GM18526 (cell line): Measurements from ENCODE around the gene TCF4.

ENCODE experiments used
- POLR2A ChIP-seq: IDR thresholded peaks from 3 replicates; pipeline ENCODE4 v1.6.1; 2011; ENCODE audit not compliant: insufficient read length; ENCODE audit errors: extremely low read depth

The TCF4 gene

DNA sequence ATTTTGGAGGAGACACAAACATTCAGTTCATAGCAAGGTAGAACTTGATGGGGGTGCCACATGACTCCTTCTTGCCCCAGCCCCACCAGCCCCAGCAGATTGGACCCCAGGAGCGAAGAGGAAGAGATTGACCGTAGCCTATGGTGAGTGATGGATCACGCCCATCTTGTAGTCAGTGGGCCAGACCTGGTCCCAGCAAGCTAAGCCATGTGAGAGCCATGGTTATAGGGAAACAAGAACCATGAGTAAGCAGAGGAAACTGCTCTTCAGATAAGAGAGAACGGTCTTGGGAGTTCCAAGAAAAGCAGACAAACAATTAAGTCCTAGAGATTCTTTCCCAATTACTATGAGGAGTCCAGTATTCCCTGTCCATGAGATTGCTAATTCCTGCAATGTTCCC, 4.6 kb upstream of the TCF4 start:
- no peak for TF ChIP-seq POLR2A

DNA sequence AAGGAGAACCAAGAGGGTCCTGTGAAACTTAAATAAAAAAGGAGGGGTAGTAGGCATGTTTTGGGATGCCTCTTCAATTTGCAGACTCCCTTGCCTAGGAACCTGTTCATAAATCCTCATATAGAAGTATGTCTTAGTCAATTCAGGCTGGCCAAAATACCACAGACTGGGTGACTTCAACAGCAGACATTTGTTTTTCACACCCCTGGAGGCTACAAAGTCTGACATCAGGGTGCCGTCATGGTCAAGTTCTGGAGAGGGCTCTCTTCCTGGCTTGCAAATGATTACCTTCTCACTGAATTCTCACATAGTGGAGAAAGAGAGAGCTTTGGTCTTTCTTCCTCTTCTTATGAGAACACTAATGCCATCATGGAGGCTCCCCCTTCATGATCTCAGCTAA, 4.1 kb upstream of the TCF4 start:
- TF ChIP-seq POLR2A, result no peak

DNA sequence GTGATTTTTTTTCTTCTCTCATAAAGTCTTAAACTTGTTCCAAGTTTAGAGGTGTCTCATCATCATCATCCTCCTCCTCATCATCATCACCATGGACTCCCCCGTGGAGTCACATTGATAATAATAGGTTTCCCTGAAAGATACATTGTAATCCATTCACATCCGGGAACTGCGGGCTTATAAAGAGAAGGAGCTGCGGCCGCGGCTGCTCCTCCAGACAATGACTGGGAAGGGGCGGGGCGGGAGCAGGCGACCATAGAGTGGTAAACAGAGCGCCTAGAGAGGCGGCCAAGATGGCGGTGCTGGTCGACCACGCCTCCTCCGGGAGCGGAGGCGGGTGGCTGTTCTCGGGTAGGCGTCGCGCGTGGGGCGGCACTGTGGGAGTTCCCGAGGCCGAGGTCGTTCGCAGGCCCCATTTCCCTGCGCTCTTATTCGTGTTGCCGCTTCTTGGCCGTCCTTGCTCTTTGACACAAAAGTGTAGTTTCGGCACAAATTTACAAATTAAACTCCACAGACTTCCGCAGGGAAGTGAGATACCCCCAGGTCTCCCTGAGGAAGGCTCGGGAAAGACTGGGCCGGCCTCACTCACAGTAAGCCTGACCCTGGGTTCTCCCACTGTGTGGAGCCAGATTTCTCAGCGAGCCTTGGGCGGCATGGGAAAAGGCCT, 1.8 kb upstream of the TCF4 start:
- TF ChIP-seq POLR2A, result peak; percentile 57

DNA sequence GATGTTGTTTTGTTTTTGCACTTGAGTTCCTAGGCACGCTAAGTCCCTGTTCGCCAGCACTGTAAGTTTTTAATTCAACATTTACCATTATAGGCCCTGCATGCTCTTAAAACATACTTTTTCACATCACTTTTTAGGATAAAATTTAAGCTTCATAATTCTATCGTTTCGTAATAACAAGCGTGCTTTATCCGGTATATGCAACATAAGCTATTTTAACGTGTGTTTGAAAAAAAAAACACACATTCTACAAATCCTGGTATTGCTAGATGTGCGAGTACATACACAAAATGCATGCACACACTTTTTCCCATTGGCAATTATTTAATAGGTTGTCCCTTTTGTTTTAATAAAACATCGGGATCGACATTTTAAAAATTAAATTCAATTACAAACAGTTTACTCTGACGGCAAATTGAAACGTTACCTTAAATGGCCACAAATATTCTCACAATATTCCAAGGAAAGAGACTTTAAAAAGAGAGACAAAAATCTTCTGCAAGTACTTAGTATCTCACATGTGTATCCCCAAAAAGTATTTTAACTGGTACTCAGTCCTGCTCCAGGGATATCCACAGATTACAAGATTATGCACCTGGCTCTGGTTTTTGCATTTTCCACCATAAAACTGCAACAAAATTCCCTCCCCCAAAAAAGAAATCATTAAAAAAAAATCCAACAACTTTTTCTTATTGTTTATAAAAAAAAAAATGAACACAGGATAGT, 1.0 kb upstream of the TCF4 start:
- no peak for TF ChIP-seq POLR2A

DNA sequence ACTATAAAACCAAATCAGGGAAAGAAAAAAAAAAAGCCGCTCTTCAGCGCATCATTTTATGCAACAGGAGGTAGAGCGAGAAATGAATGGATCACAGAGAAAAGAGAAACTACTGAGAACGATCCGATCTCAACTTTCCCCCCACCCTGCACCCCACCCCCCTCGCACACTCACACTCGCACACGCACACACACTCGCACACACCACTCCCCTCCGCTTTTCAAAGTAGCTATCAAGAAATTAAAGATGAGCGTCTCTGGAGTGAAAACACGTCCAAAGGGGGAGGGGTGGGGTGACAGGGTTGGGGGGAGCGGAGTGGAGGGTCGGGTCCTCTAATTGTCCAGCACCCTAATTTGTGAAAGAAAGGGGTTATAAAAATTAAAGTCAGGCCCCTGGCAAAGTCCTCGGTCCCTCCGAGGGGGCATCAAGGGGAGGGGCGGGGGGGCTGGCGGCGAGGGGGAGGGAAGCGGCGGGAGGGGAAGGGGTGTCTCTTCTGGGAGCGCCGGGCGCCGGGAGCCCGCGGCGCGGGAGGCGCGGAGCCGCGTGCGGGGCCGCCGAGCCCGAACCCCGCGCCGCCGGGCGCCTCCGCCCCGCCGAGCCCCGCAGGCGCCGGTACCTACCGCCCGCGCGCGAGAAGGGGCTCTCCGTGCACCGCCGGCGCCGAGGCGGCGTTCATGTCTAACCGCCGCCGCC, 428 bp downstream of the TCF4 start:
- no peak for TF ChIP-seq POLR2A

DNA sequence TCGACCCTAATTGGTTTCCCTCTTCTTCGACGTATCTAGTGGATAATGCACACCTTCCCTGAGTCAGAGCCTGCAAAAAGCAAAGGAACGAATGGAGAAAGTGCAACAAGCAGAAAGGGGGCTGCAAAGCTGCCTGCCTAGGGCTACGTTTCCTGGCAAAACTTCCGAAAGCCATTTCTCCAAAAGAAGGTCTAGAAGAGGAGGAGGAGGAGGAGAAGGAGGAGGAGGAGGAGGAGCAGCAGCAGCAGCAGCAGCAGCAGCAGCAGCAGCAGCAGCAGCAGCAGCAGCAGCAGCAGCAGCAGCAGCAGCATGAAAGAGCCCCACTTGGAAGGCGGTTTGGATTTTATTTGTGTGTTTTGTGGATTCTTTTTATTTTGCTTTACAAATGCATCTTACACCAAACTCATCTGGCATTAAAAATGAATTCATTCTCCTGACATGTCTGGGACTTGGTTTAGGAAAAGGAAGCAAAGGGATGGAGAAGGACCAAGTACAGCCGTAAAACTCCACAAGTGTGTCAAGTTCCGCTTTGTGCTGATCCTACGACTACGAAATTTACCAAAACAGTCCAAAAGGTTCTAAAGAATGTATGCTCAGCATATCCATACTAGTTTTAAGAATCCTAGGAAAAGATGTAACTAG, 2.0 kb downstream of the TCF4 start:
- TF ChIP-seq POLR2A, result no peak

DNA sequence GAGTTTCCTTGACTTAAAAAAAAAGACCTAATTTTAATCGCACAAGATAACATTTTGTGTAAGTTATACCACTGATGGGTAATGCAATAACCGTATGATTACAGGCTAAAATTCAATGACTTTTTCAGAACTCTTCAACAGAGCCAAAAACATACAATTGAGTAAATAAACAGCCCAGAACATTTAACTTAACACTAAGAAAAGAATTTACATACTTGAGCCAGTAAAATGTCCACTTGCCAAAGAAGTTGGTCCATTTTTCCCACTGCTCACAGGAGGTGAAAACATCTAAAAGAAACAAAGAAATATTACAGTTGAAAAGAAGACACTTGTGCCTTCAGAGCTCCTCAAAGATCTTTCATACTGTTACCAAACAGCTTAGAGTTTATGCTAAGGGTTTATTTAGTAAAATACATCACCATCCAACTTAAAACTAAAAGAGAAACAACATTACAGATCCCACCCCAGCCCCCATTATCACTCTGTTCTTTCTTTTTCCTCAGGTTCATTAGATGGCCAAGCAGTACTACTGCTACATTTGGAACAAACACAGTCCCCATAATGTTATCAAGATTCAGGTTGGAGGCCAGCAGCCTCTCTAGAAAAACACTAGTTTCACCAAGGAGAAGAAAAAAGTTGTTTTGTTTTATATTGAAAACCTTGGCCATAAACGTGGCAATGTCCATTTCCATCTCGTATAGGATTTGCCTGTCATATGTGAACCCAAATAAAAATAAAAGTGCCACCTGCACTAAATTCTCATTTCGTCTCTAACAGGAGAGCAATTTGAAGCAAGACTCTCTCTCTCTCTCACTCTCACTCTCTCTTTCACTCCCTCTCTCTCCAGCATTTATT, 2.7 kb downstream of the TCF4 start:
- TF ChIP-seq POLR2A, result no peak

DNA sequence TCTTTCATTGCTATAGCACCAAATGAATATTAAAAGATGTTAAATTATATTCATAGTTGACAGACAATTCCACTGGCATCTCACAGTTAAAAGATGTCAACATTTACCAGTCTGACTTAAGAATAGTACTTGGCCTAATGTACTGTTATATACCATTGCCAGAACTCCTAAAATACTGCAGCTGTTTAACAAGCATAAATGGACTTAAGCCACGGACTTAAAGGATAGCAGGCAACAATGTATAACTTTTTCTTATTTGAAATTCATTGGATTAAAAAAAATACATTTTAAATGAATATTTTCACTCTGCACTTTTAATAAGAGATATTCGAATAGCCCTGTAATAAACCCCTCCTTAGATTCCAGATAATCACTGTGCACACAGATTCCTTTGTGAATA, 3.8 kb downstream of the TCF4 start:
- no peak for TF ChIP-seq POLR2A

DNA sequence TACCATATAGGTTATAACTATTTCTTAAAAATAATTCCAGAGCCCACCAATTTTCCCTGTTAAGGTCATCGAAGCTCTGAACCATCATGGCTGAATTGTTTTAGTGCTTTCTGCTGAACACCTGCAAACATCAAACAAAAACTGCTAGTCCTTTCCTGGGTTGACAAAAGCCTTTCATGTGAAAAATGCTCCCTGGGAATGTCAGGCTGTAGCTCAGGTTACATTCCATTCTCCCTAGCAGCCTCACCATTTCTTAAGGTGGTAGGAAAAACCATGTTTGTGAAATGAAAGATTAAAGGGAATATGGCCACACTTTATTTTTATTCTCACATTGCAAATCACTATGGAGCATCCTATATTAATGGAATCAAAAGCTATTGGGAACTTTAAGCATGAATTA, 5.7 kb downstream of the TCF4 start:
- no peak for TF ChIP-seq POLR2A

DNA sequence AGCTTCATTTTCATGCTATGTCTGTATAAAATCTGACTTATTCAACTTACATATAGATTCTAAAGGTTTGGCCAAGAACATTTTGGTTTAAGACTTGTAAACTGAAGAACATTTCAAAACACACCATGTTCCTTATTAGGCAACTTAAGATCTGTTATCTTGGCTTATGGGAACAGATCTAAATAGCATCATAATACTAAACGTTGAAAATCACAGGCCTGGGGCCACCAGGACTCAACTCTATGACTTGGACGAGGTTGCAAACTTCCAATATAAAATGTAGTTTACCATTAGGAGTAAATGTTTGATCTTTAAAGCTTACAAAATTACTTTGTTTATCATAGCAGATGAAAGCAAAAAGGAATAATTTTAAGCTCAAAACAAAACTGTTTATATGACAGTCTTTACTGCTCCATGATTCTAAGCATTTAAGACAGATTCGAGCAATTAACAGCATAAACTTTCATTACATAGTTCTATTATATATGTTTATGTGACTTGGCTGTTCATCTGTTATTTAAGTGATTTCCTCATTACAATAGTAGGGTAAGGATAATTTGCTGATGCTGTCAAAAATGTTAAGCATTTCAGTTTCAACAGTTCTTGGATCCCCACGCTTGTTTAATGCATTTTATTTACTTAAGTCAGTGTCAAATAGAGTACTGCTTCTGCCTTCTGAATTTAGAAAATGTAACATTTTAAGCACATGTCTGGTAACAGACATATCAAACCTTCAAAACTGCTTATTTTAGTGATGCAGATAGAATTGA, 8.3 kb downstream of the TCF4 start:
- no peak for TF ChIP-seq POLR2A

DNA sequence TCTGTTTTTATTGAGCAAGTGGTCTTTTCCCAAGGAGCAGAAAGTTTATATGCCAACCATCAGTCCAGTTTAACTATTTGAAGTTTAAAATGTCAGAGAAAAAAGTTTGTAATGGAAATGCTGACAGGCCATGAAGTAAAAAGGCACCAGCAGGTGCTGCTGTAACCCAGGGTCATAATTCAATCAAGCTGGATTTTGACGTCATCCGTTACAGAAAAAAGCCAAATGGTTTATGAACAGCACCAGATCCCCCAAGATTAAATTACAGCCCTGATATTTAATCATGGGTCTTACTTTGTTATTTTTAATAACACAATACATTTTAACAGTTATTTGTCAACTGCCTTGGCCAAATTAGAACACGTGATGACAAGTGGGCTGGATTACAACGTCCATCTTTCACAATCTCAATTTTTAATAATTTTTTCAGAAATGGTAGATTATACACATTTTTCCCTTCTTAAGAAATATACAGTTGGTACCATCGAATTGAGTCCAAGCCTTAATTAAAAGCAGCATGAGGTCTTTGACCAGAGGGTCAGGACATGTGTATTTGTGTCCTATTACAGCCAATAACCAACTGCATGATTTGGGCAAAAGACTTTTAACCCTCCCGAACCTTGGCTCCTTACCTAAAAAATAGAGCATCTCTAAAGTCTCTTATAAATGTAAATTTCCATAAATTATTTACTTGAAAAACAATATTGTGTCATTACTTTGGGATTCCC, 10.0 kb downstream of the TCF4 start:
- no peak for TF ChIP-seq POLR2A

DNA sequence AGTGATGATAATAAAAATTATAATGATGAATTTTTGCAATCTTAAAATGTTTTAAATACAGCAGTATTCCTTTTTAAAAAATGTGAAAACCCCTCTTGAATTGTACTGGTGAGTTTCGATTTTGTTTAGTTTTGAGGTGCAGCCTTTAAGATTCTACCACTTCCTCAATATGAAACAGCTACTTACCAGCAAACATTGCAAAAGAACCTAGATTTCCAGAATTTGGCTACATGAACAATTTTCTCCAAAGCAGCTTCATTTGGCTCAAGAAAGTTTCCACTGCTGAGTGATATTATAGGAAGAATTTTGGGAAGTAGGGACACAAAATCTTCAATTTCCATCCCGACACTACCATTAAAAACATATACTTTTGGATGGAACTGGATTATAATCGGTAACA, 12.0 kb downstream of the TCF4 start:
- TF ChIP-seq POLR2A, result no peak

DNA sequence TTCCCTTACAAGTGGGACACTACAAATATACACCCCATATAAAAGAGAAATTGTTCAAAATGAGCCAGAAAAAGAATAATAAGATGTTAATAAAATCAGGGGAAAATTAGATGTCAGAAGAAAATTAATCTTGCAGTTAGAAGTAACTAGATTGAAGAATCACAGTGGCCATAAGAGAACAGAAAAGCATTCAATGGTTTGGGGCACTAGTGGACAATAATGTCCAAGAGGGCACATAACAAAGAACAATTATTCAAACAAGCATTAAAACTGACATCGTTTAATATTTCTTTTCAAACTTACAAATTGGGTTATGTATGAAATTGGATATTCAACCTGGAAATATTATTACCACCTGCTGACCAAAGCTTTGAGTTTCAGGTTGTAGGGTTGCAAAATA, 12.9 kb downstream of the TCF4 start:
- TF ChIP-seq POLR2A, result no peak

DNA sequence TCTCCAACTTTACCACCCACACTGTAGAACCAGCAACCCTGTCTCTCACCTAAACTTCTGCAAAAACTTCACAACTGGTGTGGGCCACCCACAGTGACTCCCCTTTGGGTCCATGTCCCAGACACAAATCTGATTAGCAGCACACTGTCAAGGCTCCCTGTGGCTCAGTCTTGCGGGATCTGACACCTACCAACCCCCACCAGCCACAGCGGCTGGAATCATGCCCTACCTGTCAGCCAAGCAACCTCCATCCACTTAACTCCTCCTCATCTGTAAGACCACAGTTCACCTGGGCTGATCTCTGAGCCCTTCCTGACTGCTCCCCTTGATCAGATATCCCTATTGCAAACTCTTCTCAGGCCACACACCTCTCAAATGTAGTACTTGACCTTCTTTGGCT, 14.6 kb downstream of the TCF4 start:
- no peak for TF ChIP-seq POLR2A
